GM18873 (cell line): ENCODE measurements around the gene C16orf87.
"Not testable (repeated sequence)": the region's sequence is repeated elsewhere in the genome, so short reads cannot be mapped to it uniquely, and the experiment has no call there.

Experiments
- ATAC-seq: cut with Tn5 transposase; IDR thresholded peaks from one replicate; pipeline ENCODE4 v1.9.1; 2021; ENCODE audit warnings: mild to moderate bottlenecking, moderate library complexity, moderate number of reproducible peaks; ENCODE audit not compliant: unreplicated experiment, low FRiP score

C16orf87 gene

DNA sequence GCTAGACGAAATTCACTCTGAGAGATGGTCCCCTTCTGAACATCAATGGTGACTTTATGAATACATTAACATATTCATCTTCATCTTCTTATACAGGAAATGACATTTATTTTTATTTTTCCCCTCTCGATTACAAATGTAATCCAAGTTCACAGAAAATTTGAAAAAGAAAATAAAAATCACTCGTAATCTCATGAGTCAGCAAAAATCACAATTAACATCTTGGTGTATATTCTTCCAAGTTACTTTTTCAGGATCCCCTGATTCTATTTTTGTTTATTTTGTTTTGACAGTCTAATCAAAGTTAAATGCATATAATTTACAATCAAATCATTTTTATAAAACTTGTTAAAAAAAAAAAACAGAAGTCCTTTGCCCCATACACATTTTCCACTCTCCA is 27.6 kb downstream of the C16orf87 start:
- ATAC-seq, result no peak

DNA sequence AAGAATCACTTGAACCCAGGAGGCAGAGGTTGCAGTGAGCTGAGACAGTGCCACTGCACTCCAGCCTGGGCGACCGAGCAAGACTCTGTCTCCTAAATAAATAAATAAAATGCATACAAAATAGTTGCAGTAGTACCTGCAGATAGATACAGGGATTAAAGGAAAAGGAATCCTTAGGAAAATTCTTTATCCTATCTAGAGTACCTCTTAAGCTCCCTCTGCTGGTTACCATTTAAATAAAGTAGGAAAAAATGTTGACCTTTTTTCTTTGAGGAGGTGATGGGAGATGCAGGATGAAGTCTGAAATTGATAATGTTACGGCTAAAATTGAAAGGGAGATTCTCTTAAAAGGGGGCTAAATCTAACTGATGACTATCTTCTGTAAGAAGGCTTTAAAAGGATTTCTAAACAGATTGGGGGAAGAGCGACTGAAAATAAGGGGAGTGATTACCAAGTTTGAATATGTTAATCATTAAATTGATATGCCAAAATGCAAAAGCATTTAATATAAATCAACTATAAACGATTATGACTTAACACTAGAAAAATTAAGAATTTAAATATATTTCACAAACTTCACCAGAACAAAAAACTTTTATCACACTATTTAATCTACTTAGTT is 29.4 kb downstream of the C16orf87 start:
- ATAC-seq, result no peak

DNA sequence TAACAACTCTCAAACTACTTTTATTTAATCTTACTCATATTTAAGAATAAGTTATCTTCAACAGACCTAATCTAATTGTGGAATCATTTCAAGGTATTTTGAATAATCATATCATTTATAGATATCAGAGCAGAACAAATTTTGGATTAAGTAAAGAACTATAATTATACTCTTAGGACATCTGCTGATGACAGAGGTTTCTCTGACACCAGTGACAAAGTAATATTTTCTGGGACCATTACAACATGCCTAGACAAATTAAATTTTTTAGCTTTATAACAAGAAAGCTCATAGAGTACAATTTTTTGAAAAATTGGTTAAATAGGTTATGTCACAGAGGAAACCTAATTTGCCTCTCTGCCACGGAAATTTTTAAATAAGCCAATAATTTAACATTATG is 30.5 kb downstream of the C16orf87 start:
- no peak for ATAC-seq

DNA sequence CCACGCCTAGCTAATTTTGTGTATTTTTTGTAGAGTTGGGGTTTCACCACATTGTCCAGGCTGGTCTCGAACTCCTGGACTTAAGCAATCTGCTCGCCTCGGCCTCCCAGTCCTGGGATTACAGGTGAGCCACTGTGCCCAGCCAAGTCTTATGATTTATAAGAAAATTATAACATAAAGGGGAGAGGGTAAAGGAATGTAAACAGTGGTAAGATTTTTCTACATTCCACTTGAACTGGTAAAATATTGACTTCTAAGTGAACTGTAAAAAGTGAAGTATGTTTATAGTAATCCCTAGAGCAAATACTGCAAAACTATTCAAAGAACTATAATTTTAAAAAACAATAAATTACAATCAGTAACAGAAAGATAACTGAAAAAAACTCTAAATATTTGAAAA is 33.5 kb downstream of the C16orf87 start:
- no peak for ATAC-seq

DNA sequence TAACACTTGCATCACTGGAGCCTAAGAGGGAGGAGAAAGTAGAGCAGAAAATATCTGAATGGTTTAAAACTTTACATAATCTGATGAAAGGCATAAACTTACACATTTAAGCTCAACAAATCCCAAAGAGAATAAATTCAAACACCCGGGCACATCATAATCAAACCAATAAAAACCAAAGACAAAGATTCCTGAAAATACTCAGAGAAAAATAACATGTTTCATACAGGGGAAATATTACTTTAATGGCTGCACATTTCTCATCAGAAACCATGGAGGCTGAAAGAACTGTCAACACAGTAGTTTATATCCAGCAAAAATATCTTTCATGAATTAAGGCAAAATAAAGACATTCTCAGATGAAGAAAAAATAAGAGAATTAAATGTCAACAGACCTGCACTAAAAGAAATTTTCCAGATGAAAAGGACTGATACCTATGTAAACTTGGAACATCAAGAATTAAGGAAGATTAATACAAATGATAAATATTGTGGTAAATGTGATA is 34.2 kb downstream of the C16orf87 start:
- ATAC-seq, result no peak

DNA sequence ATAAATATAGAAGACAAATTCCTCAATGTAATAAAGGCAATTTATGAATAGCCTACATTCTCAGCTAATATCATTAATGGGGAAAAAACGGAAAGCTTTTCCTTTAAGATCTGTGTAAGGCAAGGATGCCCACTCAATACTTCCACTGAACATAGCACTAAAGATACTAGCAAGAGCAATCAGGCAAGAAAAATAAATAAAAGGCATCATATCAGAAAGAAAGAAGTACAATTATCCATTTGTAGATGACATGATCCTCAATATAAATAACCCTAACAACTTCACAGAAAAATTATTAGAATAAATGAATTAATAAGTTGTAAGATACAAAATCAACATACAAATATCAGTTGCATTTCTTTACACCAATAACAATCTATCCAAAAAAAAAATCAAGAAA is 37.1 kb downstream of the C16orf87 start:
- ATAC-seq, result no peak

DNA sequence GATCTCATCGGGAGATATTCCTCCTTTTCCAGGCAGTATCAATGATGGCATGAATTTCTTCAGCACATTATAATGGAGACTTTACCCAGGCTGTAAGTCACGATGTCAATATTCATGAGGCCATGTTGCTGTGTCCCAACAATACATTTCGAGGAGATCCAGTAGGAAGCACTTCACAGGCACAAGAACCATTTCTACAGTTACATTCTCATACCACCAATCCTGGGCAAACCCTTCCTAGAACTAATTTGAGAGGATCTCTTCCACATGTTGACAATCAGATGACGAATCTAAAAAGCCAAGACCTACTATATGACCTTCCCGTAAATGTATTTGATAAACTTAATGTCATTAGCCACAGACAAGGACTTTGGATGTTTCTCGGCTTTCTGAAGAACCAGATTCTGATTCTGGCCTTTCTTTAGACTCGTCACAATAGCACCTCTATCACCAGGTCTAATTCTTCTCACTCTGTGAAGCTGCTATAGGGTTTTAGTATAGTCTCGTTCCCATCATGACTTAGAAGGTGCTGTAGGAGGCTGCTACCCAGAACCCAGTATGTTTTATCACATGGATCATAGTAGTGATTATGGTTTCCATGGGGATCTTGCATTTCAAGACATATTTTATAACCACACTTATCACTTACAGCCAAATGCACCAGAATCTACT is 40.2 kb downstream of the C16orf87 start:
- ATAC-seq, result no peak

DNA sequence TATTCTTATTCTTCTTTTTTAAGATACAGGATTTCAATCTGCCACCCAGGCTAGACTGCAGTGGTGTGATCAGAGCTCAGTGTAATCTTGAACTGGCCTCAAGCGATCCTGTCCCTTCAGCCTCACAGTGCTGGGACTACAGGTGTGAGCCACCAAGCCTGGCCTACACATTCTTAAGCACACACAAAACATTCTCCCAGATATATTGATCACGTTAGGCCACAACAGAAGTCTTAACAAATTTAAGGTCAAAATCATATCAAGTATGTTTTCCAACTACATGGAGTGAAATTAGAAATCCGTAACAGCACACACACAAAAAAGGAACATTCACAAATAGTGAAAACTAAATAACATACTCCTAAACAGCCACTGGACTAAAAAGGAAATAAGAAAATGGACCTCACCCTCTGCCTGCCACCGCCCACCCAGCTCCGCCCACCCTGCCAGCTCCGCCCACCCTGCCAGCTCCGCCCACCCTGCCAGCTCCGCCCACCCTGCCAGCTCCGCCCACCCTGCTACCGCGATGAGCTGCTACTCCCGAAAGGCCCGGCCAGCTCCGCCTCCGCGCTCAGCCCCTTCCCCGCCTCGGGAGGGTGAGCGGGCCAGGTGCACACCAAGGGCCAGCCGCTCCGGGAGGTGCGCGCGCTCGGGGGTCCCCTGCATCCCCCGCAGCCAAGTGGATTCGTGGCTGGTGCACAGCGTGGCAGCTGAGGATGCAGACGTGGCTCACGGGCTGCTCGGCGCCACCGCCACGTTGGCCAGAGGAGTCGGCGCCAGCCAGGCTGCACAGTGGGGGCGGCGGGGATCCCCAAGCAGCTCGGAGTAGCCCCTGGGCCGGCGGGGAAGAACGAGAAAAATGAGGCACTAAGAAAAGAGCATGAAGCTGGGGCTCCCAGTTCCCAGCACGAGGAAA is 41.2 kb downstream of the C16orf87 start:
- peak; percentile 86 for ATAC-seq

DNA sequence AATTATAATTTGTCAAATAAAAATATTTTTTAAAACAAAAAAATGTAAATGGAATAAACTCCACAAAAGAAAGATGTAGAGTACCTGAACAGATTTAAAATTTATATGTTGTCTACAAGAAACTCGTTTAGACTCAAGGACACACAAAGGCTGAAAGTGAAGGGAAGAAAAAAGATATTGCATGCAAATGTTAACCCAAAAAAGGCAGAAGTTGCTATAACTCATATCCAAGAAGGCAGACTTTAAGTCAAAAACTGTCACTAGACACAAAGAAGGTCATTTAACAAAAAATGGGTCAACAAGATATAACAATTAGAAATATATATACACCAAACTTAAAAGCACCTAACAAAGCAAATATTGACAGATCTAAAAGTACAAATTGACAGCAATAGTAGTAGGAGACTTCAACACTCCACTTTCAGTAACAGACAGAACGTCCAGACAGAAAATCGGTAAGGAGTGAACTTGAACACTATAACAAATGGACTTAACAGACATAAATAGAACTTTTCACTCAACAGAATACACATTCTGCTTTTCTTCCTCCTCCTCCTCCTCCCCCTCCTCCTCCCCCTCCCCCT is 42.0 kb downstream of the C16orf87 start:
- ATAC-seq, result no peak

DNA sequence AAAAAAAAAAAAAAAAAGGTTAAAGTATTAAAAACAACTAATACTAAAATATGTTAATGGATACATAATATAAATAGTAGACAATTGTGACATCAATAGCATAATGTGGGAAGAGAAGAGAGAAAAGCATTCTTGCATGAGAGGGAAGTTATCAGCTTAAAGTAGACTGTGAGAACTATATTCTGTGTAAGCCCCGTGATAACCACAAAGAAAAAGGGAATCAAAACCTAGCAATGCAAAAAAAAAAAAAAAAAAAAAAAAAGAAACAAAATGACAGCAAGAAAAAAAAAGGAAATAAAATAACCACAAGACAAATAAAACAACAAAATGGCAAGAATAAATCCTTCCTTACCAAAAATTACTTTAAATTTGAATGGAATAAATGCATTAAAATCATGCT is 43.1 kb downstream of the C16orf87 start:
- ATAC-seq, result no peak

DNA sequence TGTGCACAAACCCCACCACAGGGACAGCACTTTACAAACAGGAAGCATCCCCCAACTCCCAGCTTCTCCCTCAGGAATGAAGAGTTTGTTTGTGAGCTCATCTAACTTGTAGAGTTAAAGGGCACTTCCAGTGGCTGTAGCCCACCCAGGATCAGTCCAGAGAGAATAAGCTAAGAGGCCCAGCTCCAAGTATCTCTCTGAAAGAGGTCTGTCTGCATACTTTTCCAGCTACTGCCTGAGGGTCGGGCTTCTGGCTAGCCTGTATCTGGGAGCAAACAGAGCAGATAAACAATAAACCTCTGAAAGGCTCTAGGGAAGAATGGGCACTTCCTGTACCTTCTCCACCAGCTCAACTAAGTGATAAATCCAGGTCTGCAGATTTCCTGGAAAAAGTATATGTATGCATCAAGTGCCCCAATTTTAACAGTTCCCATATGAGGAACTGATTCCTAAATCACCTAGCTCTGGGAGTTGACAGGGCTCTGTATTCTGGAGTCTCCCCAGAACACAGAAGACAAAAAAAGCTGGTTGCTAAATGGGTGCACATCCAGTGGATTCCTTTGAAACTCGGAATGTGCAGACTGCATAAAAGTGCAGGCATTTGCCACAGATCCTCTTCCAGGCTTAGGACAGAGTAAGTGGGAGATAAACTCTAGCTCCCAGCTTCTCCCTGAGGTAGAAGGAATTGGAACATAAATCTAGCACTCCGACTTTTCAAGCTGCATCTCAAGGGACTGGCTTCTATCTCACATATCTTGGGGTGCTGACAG is 45.7 kb downstream of the C16orf87 start:
- ATAC-seq, result no peak

DNA sequence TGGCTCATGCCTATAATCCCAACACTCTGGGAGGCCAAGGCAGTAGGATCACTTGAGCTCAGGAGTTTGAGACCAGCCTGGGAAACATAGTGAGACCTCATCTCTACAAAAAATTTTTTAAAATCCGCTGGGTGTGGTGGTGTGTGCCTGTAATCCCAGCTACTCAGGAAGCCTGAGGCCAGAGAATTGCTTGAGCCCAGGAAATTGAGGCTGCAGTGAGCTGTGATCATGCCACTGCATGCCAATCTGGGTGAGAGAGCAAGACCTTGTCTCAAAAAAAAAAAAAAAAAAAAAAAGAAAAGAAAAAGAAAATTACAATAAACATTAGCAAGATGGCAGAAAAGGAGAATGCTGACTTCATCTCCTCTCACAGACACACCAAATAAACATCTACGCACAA is 46.4 kb downstream of the C16orf87 start:
- ATAC-seq, result not testable (repeated sequence)

DNA sequence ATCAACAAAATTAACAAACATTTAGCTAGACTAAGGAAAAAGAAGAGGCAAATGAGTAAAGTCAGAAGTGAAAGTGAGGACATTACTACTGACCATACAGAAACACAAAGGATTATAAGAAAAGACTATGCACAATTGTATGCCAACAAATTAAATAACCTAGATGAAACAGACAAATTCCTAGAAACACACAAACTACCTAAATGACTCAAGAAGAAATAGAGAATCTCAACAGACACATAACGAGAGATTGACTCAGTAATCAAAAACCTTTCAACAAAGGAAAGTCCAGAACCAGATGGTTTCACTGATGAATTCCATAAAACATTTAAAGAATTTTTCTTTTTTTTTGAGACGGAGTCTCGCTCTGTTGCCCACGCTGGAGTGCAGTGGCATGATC is 47.2 kb downstream of the C16orf87 start:
- ATAC-seq, result no peak

DNA sequence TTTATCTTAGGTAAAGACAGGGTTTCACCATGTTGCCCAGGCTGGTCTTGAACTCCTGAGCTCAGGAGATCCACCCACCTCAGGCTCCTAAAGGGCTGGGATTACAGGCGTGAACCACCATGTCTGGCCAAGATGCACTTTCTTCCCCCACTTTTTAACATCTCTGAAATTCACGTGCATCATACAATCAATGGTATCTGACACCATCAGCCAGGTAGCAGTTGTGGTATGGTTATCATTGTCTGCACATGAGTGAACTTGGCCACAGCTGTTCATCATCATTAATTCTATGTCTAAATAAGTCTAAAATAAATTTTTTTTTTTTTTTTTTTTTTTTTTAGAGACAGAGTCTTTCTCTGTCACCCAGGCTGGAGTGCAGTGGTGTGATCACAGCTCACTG is 48.7 kb downstream of the C16orf87 start:
- no peak for ATAC-seq

DNA sequence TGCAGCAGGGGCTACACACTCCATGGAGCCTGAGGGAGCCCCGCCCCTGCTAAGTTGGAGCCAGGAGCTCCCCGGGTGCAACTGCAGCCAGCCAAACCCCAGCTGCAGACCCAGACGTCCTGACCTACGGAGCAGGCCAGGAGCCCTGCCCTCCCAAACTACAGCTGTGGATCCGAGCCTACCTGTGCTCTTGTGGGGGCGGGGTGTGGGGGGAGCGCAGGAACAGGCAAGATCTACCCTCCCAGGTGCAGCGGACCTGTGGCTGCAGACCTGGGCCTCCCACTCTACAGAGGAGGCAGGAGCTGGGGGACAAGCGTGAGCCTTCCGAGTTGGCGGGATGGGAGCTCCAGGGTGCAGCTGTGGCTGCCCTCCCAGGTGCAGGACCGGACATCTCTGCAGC is 53.2 kb downstream of the C16orf87 start:
- no peak for ATAC-seq

DNA sequence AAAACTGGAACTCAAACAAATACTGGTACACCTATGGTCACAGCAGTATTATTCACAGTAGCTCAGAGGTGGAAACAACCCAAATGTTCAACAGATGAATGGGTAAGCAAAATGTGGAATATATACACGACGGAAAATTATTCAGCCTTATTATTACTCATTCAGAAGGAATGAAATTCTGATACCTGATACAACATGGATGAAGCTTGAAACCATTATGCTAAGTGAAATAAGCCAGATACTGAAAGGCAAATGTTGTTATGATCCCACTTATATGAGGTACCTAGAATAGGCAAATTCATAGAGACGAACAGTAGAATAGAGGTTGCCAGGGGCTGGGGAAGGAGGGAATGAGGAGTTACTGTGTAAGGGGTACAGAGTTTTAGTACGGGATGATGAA is 55.8 kb downstream of the C16orf87 start:
- ATAC-seq, result no peak

DNA sequence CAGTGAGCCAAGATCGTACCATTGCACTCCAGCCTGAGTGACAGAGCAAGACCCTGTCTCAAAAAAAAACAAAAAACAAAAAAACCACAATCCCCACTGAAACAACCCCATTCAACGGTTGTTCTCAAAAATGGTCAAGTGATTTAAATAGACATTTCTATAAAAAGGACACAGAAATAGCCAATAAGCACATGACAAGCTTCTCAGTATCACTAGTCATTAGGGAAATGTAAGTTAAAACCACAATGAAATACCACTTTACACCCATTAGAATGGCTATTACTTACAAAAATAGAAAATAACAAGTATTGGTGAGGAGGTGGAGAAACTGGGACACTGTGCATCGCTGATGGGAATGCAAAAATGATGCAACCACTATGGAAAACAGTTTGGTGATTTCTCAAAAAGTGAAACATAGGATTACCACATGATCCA is 56.2 kb downstream of the C16orf87 start:
- ATAC-seq, result no peak

DNA sequence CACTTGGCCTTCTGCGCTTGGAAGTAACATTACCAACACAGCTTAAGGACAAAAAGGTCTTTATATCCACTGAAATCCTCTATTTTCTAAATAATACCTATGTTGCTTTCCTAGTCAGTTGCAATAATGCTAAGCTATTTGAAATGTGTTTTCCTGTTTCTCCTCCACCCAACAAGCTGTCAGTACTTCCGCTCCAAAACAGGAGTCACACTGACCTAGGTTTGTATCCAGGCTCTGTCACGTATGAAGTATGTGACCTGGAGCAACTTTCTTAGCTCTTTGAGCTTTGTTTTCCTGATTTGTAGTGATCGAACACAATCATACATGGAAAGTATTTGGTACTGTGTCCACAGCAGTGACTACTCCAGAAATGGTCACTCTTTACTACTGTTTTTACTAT is 58.5 kb downstream of the C16orf87 start:
- no peak for ATAC-seq

DNA sequence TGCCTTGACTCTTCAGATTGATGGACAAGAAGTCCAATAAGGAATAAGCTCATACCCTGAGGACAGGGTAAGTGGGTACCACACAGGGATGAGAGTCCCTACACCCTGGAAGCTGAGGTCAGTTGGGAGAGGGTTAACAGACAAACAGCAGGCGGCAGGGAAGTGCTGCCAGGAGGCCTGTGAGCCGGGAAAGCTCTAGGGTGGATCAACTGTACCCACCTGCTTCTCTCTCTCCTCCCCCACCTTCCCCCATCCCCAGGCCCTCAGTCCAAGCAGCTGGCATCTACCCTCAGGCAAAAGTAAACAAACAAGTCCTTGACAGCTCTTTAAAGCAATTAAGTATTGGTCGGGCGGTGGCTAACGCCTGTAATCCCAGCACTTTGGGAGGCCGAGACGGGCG is 62.2 kb downstream of the C16orf87 start:
- no peak for ATAC-seq

DNA sequence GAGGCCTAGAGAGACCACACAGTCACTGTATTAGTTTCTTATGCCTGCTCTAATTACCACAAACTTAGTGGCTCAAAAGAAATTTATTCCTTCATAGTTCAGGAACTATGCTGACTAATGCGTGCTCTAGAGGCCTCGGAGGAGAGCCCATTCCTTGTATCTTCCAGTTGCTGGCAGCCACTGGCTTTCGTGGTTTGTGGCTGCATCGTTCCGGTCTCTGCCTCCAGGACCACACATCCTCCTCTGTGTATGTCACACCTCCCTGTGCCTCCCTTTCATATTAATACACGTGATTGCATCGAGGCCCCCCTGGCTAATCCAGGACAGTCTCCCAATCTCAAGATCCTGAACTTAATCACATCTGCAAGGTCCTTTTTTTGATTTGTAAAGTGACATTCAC is 65.9 kb downstream of the C16orf87 start:
- ATAC-seq, result no peak
